AG04449 (cell line): ENCODE results near the gene ARFGAP2.

ENCODE experiments used
- CTCF ChIA-PET: fragments of 350-600 bp; formaldehyde crosslinking; extraction: SDS; loops from one replicate; lab custom pipeline; 2021; ENCODE audit warnings: antibody characterized with exemption; lab: Yijun Ruan, JAX
- POLR2A ChIA-PET: fragments of 400-600, 350-600 bp; formaldehyde crosslinking; extraction: SDS; loops from one replicate; lab custom pipeline; 2020; ENCODE audit warnings: antibody characterized with exemption, inconsistent platforms; lab: Yijun Ruan, JAX
- DNase-seq: peaks from one replicate; pipeline ENCODE4 v3.0.0-alpha.2; 2010; ENCODE audit warnings: low read depth, low spot score
- H3K4me3 ChIP-seq: 2 replicates; pipeline ENCODE4 v1.5.1; 2011; ENCODE audit warnings: low read depth, mild to moderate bottlenecking, control low read depth, low read length
- TF ChIP-seq, protein P1 (sequence below): IDR thresholded peaks from one replicate; pipeline ENCODE4 v1.5.1; 2011; ENCODE audit warnings: mild to moderate bottlenecking, moderate library complexity, low read length, control low read depth, inconsistent platforms; ENCODE audit not compliant: insufficient read depth; ENCODE audit errors: missing control alignments

Gene ARFGAP2

GRCh38 chr11:47149782-47150181 is 26.9 kb downstream of the ARFGAP2 start:
- ChIA-PET CTCF (interaction anchor here (0.8 to 8.0 kb wide), 11 partner anchors 9 to 274 kb away, joined by 3 to 181 read pairs (median 3); no protein-coding TSS in a partner anchor), POLR2A (no interaction called here)
- no peak for DNase-seq
- H3K4me3 ChIP-seq: no peak overlapping the region
- TF ChIP-seq, protein P1, sequence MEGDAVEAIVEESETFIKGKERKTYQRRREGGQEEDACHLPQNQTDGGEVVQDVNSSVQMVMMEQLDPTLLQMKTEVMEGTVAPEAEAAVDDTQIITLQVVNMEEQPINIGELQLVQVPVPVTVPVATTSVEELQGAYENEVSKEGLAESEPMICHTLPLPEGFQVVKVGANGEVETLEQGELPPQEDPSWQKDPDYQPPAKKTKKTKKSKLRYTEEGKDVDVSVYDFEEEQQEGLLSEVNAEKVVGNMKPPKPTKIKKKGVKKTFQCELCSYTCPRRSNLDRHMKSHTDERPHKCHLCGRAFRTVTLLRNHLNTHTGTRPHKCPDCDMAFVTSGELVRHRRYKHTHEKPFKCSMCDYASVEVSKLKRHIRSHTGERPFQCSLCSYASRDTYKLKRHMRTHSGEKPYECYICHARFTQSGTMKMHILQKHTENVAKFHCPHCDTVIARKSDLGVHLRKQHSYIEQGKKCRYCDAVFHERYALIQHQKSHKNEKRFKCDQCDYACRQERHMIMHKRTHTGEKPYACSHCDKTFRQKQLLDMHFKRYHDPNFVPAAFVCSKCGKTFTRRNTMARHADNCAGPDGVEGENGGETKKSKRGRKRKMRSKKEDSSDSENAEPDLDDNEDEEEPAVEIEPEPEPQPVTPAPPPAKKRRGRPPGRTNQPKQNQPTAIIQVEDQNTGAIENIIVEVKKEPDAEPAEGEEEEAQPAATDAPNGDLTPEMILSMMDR: no peak

- H3K4me3 ChIP-seq: no peak overlapping the region
- TF ChIP-seq, protein P1: no peak
- ChIA-PET POLR2A (no interaction called here), CTCF (interaction anchor here (1.0 to 8.0 kb wide), 9 partner anchors 13 to 265 kb away, joined by 3 to 181 read pairs (median 3); no protein-coding TSS in a partner anchor)
- no peak for DNase-seq
Measured at GRCh38 chr11:47148903-47149531, 27.7 kb downstream of the ARFGAP2 start.

DNA sequence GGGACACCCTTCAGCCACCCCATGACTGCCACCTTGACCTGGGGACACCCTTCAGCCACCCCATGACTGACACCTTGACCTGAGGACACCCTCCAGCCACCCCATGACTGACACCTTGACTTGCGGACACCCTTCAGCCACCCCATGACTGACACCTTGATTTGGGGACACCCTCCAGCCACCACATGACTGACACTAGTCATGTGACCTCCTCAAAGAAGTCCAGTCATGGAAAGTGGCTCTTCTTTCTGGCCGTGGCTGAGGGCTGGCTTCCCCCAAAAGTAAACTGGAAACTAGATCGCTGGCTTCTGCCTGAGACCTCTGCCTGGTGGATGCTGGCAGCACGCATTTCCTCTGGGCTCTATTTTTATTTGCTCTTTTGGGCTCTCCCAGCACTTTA is 28.4 kb downstream of the ARFGAP2 start:
- no peak overlapping the region for H3K4me3 ChIP-seq
- ChIA-PET CTCF (interaction anchor here (1.6 kb wide), 1 partner anchor 254 kb away, joined by 6 read pairs; no protein-coding TSS in a partner anchor), POLR2A (no interaction called here)
- DNase-seq: no peak
- TF ChIP-seq, protein P1: no peak

DNA sequence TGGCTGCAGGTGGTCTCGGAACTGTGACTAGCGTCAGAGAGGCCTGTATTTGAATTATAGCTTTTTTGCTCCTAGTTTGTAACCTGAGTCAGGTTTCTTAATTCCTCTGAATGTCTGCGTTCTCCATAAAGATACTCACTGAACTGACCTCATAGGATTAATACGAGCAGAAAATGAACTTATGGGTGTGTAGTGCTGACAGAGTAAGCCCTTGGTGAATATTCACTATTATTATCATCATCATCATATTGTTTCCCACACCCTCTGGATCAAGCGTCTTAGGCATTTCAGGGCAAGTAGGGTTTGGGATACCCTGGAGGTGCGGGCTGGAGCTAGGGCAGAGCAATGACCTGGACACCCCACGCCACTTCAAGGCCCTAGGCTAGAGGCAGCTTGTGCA is 29.0 kb downstream of the ARFGAP2 start:
- H3K4me3 ChIP-seq: no peak overlapping the region
- TF ChIP-seq, protein P1: no peak
- no peak for DNase-seq
- ChIA-PET POLR2A (no interaction called here), CTCF (interaction anchor here (1.0 to 1.4 kb wide), 4 partner anchors 10 to 256 kb away, joined by 4 to 5 read pairs (median 4); no protein-coding TSS in a partner anchor)

DNA sequence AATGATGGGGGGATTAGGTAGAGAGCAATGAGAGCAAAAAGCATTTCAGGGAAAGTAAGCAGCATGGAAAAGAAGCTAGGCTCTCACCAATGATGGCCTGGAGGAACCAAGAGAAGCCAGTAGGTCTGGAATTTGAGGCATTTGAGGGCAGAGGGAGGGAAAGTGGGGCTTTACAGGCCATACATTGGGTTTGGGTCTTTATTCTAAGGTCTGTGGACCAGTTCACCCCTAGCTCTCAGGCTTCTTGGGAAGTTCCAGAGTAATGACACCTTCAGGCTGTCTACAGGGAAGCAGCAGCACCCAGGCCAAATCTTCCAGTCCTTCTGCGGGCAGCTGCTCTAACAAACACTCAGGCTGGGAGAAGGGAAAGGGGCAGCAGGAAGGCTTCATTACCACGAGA is 29.4 kb downstream of the ARFGAP2 start:
- no peak overlapping the region for H3K4me3 ChIP-seq
- POLR2A ChIA-PET: no interaction called here
- CTCF ChIA-PET: interaction anchor here (0.8 to 1.6 kb wide), 10 partner anchors 8 to 256 kb away, joined by 3 to 5 read pairs (median 4); no protein-coding TSS in a partner anchor
- no peak for DNase-seq
- TF ChIP-seq, protein P1: no peak

GRCh38 chr11:47144541-47144940 is 32.1 kb downstream of the ARFGAP2 start:
- TF ChIP-seq, protein P1: no peak
- DNase-seq: no peak
- ChIA-PET POLR2A (no interaction called here), CTCF (interaction anchor here (1.7 to 3.6 kb wide), 2 partner anchors 8 to 18 kb away, joined by 3 to 35 read pairs; no protein-coding TSS in a partner anchor)
- no peak overlapping the region for H3K4me3 ChIP-seq
